Measurements from ENCODE around the gene SRRT. TPM values are rescaled to one million over a fixed set of nuclear protein-coding genes. Genes with fewer than 3 reads are reported as not detected.

Gene SRRT
- total RNA-seq, 1 donor from 2014 or later: 302 TPM

GRCh38 chr7:100879685-100880261 lies 4.9 kb downstream of the SRRT start:
- Mint-ChIP-seq H3K4me3 (ENCODE audit: low read depth) (no peak overlapping the region), H3K27ac (no peak overlapping the region), H3K27me3 (no peaks in the 10 kb centered on the region), H3K4me1 (ENCODE audit: low read depth) (peaks cover 24% of the 10 kb centered on the region), H3K9me3 (ENCODE audit: low read depth) (no peaks in the 10 kb centered on the region), H3K36me3 (ENCODE audit: insufficient read depth) (peaks cover 48% of the 10 kb centered on the region)
- no peak for DNase-seq (ENCODE audit: low spot score, unreplicated experiment)
- TF ChIP-seq CTCF (IDR thresholded peaks at IDR 0.05; ENCODE audit: unreplicated experiment): no peak

- Mint-ChIP-seq H3K36me3 (ENCODE audit: insufficient read depth) (peaks cover 50% of the 10 kb centered on the region), H3K9me3 (ENCODE audit: low read depth) (no peaks in the 10 kb centered on the region), H3K4me1 (ENCODE audit: low read depth) (peaks cover 21% of the 10 kb centered on the region), H3K27me3 (no peaks in the 10 kb centered on the region), H3K27ac (peak overlapping the region; percentile 67), H3K4me3 (ENCODE audit: low read depth) (no peak overlapping the region)
- no peak for DNase-seq (ENCODE audit: low spot score, unreplicated experiment)
- no peak for TF ChIP-seq CTCF (IDR thresholded peaks at IDR 0.05; ENCODE audit: unreplicated experiment)
Observed at GRCh38 chr7:100880645-100881044, 5.7 kb downstream of the SRRT start.

- Mint-ChIP-seq H3K4me3 (ENCODE audit: low read depth) (no peak overlapping the region), H3K9me3 (ENCODE audit: low read depth) (no peaks in the 10 kb centered on the region), H3K27ac (no peak overlapping the region), H3K4me1 (ENCODE audit: low read depth) (peaks cover 19% of the 10 kb centered on the region), H3K36me3 (ENCODE audit: insufficient read depth) (peaks cover 53% of the 10 kb centered on the region), H3K27me3 (no peaks in the 10 kb centered on the region)
- no peak for DNase-seq (ENCODE audit: low spot score, unreplicated experiment)
- TF ChIP-seq CTCF (IDR thresholded peaks at IDR 0.05; ENCODE audit: unreplicated experiment): no peak
Observed at GRCh38 chr7:100881136-100881535, 6.2 kb downstream of the SRRT start.

- Mint-ChIP-seq H3K9me3 (ENCODE audit: low read depth) (no peaks in the 10 kb centered on the region), H3K27me3 (no peaks in the 10 kb centered on the region), H3K4me3 (ENCODE audit: low read depth) (no peak overlapping the region), H3K4me1 (ENCODE audit: low read depth) (peaks cover 12% of the 10 kb centered on the region), H3K27ac (no peak overlapping the region), H3K36me3 (ENCODE audit: insufficient read depth) (peaks cover 53% of the 10 kb centered on the region)
- no peak for TF ChIP-seq CTCF (IDR thresholded peaks at IDR 0.05; ENCODE audit: unreplicated experiment)
- no peak for DNase-seq (ENCODE audit: low spot score, unreplicated experiment)
Observed at GRCh38 chr7:100882201-100882600, 7.3 kb downstream of the SRRT start.

- no peaks in the 10 kb centered on the region for H3K9me3 Mint-ChIP-seq (ENCODE audit: low read depth)
- H3K4me3 Mint-ChIP-seq (ENCODE audit: low read depth): no peak overlapping the region
- TF ChIP-seq CTCF (IDR thresholded peaks at IDR 0.05; ENCODE audit: unreplicated experiment): no peak
- H3K27me3 Mint-ChIP-seq: no peaks in the 10 kb centered on the region
- H3K27ac Mint-ChIP-seq: no peak overlapping the region
- no peak for DNase-seq (ENCODE audit: low spot score, unreplicated experiment)
- peaks cover 58% of the 10 kb centered on the region for H3K36me3 Mint-ChIP-seq (ENCODE audit: insufficient read depth)
- H3K4me1 Mint-ChIP-seq (ENCODE audit: low read depth): peaks cover 10% of the 10 kb centered on the region
Observed at GRCh38 chr7:100882785-100883526, 8.1 kb downstream of the SRRT start.

Data from progenitor cell of endocrine pancreas (in vitro differentiated cells).